ENCODE measurements around the gene SSX2IP.
A peak's percentile ranks its signal among the peaks of the same experiment; 100 is the strongest.
"Not testable (repeated sequence)": the region's sequence is repeated elsewhere in the genome, so short reads cannot be mapped to it uniquely, and the experiment has no call there.

SSX2IP gene

GRCh38 chr1:84617349-84617748 lies 72.9 kb downstream of the SSX2IP start:
- DNase-seq (ENCODE audit: low read depth, low spot score), result no peak

- no peak for DNase-seq (ENCODE audit: low read depth, low spot score)
These were observed 74.5 kb downstream of the SSX2IP start for GRCh38 chr1:84615790-84616189.

GRCh38 chr1:84613887-84614286 lies 76.4 kb downstream of the SSX2IP start:
- DNase-seq (ENCODE audit: low read depth, low spot score), result no peak

GRCh38 chr1:84613026-84613425 lies 77.2 kb downstream of the SSX2IP start:
- DNase-seq (ENCODE audit: low read depth, low spot score), result no peak

DNA sequence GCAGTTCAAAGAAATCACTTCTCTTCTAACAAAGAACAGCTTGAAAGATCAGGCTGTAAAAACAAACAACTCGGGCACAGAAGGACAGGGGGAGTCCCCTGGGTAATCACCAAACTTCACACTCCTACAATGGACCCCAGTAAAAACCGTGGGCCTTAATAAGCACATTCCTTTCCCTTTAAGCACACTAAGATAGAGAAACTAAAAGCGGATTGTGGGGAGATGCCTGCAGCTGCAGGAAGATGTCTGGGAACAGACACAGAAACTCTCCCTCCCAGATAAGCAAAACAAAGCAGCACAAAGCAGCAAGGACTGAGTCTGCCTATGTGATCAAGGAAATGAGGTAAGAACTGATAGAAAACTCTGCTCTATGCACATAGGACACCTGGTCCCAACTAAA lies 78.5 kb downstream of the SSX2IP start:
- peak; percentile 43 for DNase-seq (ENCODE audit: low read depth, low spot score)

DNA sequence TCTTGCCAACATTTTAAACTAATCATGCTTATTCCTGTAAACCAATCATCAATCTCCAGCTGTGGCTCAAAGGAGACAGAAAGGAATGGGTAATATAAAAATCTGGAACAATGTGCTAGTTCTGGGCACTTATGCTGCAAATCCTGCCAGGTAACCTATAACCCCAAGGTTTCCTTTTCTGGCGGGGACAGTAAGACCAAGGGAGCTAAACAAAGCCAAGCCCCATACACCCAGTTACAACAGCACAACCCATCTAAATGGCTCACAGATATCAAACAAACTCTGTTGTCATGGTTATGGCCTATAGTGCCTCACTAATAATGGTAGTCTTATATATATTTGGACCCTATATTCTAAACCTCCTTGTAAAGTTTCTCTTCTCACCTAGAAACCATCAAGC lies 79.2 kb downstream of the SSX2IP start:
- DNase-seq (ENCODE audit: low read depth, low spot score), result no peak

DNA sequence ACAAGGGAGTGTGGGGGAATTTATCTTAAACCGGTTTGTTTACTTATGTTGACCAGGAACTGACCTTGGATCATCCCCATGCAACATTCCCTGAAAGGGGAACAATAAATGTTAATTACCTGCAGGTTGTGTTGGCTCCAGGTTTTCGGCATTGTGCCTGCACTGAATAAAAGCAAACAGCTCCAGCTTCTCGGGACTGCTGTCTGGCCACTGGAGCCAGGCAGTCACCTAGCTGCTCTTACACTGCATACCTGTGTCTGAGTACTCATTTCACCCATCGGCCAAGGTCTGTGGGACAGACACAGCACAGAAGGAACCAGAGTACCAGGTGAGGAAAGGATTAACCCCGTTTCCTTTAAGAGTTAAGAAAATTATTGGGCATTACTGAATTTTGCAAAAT lies 83.3 kb downstream of the SSX2IP start:
- DNase-seq (ENCODE audit: low read depth, low spot score), result no peak

- DNase-seq (ENCODE audit: low read depth, low spot score), result no peak
These were observed 85.1 kb downstream of the SSX2IP start for GRCh38 chr1:84605157-84605556.

DNA sequence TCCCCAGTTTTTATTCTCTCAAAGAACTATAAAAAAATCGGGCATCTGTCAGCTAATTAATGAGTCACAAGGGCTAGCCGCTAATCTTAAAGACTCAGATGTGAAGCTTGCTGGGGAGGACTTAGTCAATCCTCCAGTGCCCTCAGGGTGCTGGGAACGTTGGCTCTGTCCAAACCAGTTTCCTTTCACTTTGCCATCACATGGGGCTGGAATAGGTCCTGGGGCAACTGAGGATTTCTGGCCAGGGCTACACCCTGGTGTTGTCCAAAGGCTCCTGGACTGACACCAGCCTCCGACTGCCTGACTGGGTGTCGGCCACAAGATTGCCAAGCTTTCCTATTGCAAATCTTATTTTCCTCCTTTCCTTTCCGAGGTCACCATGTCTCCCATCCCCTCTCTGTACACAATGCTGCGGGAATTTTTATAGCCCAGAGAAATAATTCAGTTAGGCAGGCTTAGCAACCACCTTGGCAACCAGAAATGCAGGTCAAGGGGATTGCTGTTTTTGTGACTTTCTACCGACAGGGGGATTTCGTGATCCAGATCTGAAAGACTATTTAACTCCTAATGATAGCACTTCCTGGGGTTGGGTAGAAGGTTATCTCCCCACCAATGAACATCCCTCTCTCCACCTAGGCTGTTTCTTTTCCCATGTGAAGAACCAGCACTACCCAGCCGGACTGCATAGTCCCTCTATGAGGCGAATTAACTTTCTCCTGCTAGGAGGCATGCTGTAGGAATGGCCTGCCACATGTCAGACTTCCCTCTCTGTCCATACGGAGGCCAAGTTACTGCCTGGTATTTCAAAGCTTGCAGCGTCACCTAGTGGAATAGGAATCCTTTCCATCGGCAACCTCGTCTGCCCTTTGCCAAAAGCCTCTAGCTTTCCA lies 86.1 kb downstream of the SSX2IP start:
- DNase-seq (ENCODE audit: low read depth, low spot score), result peak; percentile 77

- peak; percentile 51 for DNase-seq (ENCODE audit: low read depth, low spot score)
These were observed 87.0 kb downstream of the SSX2IP start for GRCh38 chr1:84603223-84603622.

DNA sequence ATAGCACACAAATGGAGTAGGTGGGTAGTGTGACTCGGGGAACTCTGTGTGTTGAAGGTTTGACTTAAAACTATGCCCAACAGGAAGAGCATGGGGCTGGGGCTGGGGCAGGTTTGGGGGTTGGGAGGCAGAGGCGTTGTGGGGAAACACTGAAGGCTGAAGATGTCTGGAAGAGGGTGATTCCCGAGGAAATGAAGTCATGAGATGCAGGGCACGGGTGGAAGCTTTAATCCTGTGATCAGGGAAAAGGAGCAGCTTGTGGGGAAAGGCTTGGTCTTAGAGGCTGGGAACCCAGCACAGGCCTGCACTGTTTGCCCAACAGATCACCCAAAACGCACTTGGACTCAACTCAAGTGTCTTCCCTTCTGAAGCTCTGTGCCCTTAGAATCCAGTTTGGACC lies 89.5 kb downstream of the SSX2IP start:
- DNase-seq (ENCODE audit: low read depth, low spot score), result no peak

DNA sequence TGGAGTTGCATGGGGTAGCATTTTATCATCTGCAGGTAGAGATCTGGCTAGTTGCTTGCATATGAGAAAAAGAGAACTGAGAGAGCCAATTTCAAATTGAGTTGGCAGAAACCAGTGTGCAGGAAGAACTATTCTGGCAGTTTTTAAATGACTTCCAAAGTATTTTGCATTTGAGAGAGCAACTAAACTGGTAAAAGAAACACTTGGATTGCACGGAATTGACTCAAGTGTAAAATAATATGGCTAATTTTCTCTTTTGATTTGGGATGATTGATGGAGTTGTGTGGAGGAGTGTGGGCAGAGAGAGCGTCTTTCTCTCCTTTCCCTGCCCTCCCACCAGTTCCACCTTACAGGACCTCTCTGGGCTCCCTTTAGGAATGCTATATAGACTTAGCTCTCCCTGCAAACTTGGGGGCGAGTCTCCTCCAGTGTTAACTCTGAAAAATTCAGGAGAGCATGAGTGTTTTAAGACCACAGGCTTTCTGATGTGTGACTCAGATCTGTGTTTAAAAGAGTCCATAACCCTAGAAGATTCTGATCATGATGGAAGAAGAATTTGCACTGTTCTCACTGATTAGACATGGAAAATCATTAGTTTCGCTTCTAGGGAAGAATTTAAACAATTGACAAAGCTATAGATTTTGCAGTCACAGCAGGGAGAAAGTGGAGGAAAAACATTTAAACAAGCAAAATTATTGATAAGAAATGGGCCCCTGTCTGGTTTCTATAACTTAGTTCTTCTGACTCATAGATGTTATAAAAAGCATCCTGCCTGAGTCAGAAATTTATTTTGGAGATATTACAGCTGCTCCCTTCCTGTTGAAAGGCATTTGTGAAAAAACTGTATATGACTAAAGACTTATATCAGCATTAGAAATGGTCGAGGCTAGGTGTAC lies 91.2 kb downstream of the SSX2IP start:
- peak; percentile 73 for DNase-seq (ENCODE audit: low read depth, low spot score)

DNA sequence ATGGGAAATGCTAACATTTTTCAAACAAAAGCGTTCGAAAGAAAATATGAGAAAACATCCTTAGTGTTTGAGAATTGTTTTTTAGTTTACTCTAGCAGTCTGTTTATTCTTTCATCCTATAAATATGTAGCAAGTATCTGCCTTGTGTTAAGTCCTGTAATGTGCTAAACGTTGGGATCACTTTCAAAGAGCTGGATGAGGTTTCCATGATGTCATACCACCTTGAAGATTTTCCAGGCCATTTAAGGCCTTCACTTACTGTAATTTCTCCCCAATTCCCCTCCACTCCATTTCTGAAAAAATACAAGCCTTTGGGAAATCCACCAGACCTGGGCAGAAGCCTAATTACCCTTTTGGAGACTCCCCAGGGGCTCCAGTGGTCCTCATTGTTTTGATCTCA lies 91.8 kb downstream of the SSX2IP start:
- DNase-seq (ENCODE audit: low read depth, low spot score), result peak; percentile 47

GRCh38 chr1:84597011-84597410 lies 93.2 kb downstream of the SSX2IP start:
- DNase-seq (ENCODE audit: low read depth, low spot score), result no peak

- DNase-seq (ENCODE audit: low read depth, low spot score), result not testable (repeated sequence)
These were observed 95.3 kb downstream of the SSX2IP start for GRCh38 chr1:84594959-84595358.
